ENCODE results near the gene RRAGD.

- no peak for TF ChIP-seq ELF1 (IDR thresholded peaks at IDR 0.05)
- TF ChIP-seq REST (IDR thresholded peaks at IDR 0.05; ENCODE audit: low read depth, low read length): no peak
- no peak for TF ChIP-seq POLR2AphosphoS5 (IDR thresholded peaks at IDR 0.05; ENCODE audit: low read depth, low read length)
- no peak for TF ChIP-seq CTCF (IDR thresholded peaks at IDR 0.05)
These were observed 40.2 kb upstream of the RRAGD start for GRCh38 chr6:89452281-89452680.
